Sciatic nerve (tissue), 2 donors: Measurements from ENCODE around the gene TH. TPM values are rescaled to one million over a fixed set of nuclear protein-coding genes. Genes with fewer than 3 reads are reported as not detected.
A peak's percentile ranks its signal among the peaks of the same experiment; 100 is the strongest.

Experiments
- ATAC-seq: fragments of 200-7000 bp; cut with Tn5 transposase; one replicate; pipeline ENCODE4 v1.9.1; 2020; ENCODE audit warnings: mild to moderate bottlenecking, moderate library complexity
- DNase-seq: peaks from one replicate; pipeline ENCODE4 v3.0.0-alpha.2; 2020; ENCODE audit warnings: low spot score
- intact Hi-C: fragments of 100-400 bp; cut with DNase I; formaldehyde crosslinking; loops from one replicate; pipeline ENCODE4 v1.14.2; 2022
- total RNA-seq: library from RNA; stranded (reverse); fragmentation: NEBNext Ultra II Directional; extraction: Animal tissue kit (Norgen Biotek cat#: 25700); gene quantifications from one replicate; pipeline ENCODE4 v1.2.1, GENCODE V29; 2021
- donor health status: DM: no; HTN: no; CAD: no.
- donor health status: DM: no; HTN: no; CAD: no.

TH gene
- total RNA-seq, 1 donor from 2014 or later = 0.36 TPM

DNA sequence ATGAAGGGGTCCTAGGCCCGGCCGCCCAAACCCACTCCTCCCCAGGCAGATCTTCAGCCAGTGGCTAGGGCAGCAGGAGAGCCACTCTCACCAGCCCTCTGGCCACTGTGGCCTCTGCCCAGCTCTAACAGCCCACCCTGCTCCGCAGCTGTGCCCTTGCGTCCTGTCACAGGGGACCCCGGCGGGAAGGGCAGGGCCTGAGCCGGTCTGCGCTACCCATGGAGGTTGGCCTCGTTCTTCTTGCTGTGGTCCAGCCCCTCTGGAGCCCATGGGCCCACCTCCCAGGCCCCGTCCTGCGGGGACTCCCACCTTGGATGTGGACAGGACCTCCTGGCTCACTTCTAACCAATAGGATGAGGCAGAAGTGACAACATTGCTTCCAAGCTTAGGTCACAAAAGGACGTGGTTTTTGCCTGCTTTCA, 38.3 kb upstream of the TH start:
- ATAC-seq (no peak), DNase-seq (no peak)
- intact Hi-C loops = no loop called here

DNA sequence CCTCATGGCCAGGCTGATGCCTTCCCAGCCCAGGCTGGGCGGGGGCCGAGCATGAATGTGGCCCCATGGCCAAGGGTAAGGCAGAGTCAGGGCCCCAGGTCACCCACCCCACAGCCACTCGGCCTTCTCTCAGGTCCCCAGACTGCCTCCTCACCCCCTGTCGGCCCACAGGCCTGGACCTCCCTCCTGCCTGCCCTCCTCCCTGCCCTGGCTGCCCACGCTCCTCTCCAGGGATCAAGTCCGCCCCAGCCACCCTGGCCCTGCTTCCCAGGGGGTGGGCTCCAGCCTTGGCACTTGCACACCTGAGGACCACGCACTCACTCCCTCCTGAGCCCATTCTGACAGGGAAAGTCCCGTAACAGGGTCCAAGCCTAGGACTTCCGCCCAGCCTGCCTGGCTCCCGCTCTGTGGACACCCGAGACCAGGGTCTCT, 37.8 kb upstream of the TH start:
- peak; percentile 36 for DNase-seq
- no peak for ATAC-seq
- intact Hi-C loops = no loop called here

DNA sequence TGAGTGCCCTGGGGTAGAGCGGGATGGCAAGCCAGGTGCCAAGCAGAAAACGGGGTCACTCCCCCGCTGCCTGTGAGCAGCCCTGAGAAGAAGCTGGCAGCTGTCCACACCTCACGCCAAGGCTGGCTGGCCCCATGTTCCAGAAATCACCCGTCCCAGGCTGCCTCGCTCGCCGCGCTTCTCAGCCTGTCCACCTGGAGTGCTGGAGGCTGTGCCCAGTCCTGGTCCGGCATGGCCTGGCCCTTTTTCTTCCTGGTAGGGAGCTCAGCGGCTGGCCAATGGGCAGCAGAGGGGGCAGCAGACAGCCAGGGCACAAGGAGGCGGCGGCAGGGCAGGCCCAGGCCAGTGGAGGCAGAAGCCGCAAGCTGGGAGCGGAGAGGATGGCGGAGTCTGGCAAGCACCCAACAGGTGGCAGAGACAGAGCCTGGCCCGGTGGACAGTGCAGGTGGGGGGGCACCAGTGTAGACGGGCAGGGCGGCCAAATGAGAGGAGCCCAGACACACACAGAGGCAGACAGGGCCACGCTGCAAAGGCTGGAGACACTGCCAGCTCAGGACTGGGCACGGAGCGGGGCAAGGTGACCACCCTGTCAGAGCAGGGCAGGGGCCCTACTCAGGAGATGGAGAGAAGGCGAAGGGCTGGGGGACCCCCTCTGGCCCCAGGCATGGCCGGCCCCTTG, 37.2 kb upstream of the TH start:
- ATAC-seq = no peak
- peak; percentile 54 for DNase-seq
- intact Hi-C loops = no loop called here

DNA sequence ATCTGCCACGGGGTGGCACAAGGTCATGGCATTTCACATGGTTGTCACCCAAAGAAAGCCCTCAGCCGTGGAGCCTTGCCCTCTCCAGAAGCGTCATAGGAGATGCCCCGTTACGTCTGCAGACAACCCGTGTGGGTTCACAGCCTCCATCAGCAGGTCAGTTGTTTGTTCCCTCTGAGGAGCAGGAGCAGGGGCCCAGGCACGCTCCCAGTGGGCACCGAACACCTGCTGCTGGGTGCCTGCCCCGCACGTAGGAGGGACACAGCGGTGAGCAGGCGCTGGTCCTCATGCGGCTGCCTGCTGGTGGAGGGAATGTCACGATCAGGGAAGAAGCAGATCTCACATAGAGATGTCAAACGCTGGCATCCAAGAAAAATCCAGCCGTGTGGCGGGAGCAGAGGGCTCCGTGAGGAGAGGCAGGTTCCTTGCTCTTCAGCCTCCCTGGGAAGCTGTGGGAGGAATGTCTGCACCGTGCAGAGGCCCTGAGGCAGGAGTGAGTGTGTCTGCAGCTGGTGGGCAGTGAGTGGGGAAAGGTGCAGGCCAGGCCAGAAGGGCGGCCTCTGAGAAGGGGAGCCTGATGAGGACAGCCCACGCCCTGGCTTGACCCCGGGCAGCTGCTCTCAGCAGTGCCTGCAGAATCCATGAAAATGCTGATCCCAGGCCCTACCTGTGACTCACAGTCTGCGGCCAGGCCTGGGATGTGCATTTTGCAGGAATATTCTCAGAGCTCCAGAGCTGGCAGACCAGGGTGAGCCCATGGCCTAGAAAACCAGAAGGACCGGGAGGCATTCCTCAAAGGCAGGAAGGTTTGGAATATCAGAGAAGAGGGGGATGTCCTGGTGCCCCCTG, 36.4 kb upstream of the TH start:
- DNase-seq (peak; percentile 37), ATAC-seq (no peak)
- intact Hi-C loops = no loop called here

DNA sequence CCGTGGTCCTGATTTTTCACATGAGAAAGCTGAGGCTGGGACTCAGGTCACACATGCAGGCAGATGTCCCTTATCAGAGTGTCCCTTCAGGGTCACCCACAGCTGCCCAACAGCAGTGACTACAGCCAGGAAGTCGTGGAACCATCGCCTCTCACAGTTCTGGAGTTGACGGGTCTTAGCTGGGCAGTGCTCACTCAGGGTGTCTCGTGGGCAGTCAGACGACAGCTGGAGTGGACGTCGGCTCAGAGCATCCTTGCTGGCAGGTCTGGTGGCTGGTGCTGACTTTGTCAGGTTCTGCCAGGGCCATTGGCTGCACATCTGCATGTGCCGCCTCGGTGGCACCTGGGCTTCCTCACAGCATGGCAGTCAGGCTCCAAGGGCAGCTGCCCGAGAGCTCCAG, 35.6 kb upstream of the TH start:
- intact Hi-C loops = no loop called here

DNA sequence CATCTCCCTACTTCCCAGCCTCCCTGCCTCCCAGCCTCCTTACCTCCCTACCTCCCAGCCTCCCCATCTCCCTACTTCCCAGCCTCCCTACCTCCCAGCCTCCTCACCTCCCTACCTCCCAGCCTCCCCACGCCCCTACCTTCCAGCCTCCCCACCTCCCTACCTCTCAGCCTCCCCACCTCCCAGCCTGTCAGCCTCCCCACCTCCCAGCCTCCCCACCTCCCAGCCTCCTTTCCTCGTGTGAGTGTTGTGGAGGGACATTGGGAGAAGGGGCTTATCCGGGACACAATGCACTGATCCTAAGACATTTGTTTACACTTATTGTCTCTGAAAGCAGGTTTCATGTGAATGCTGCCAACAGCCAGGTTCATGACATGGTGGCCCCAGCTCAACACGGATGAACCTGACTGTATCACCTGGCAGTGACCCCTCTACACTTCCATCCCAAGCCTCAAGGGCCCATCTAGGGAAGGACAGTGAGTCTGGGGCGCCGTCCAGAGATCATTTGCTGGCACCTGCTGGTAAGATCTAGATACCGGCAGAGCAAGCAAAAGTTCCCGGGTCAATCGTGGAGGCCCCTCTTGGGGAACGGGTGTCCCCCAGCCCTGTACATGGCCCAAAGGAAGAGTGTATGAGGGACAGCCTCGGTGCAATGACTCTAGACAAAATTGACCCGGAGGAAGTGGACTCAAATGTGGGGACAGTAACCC, 34.5 kb upstream of the TH start:
- intact Hi-C loops = no loop called here
- ATAC-seq = no peak
- DNase-seq = peak; percentile 43

More for the DNA sequence above, 35.6 kb upstream of the TH start:
- DNase-seq (peak; percentile 35), ATAC-seq (no peak)

DNA sequence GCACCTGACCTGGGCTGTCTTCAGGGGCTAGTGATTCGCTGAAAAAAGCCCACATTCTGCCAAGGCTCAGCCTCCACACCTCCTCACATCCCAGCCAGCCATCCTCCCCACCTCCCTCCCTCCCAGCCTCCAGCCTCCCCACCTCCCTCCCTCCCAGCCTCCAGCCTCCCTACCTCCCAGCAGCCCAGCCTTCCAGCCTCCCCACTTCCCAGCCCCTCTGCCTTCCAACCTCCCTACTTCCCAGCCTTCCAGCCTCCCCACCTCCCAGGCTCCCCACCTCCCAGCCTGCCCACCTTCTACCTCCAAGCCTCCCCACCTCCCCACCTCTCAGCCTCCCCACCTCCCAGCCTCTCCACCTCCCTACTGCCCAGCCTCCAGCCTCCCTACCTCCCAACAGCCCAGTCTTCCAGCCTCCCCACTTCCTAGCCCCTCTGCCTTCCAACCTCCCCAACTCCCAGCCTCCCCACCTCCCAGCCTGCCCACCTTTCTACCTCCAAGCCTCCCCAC, 33.7 kb upstream of the TH start:
- ATAC-seq (no peak), DNase-seq (peak; percentile 22)
- intact Hi-C loops = no loop called here

DNA sequence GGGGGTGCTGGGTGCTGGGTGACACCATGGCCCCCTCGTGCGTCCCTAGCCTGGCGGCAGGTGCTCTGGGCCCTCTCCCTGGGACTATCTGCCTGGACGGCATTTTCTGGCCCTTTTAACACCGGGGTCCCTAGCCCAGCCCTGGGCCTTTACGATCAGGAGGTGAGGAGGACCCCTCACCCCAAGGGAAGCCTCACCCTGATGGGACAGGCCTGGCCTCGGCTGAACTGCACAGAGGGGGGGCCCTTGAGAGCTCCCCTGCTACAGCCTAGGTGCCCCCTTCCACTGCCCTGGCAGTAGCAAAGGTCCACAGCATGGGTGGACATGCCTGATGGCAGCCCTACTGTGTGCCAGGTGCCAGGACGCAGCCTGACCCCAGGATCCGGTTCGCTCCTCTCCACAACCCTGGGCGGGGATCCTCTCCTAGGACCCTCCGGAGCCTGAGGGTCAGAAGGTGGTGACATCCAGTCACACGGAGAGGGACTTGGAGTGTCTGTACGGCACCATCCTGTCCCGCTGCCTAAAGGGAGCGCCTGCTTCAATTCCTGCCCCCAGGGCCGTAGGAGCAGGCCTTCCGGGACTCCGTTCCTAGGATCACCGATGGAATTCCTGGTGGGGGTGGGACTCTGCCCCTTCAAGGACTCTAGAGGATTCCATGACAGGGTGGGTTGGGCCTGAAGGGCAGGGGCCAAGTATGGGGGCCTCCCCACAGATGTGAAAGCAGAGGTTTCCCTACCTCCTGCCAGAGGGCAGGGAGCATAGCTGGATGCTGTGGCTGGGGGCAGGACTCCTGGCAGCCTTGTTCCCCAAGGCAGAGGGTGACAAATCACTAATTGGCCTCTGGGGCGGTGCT, 33.0 kb upstream of the TH start:
- intact Hi-C loops = no loop called here
- ATAC-seq (no peak), DNase-seq (peak; percentile 35)

DNA sequence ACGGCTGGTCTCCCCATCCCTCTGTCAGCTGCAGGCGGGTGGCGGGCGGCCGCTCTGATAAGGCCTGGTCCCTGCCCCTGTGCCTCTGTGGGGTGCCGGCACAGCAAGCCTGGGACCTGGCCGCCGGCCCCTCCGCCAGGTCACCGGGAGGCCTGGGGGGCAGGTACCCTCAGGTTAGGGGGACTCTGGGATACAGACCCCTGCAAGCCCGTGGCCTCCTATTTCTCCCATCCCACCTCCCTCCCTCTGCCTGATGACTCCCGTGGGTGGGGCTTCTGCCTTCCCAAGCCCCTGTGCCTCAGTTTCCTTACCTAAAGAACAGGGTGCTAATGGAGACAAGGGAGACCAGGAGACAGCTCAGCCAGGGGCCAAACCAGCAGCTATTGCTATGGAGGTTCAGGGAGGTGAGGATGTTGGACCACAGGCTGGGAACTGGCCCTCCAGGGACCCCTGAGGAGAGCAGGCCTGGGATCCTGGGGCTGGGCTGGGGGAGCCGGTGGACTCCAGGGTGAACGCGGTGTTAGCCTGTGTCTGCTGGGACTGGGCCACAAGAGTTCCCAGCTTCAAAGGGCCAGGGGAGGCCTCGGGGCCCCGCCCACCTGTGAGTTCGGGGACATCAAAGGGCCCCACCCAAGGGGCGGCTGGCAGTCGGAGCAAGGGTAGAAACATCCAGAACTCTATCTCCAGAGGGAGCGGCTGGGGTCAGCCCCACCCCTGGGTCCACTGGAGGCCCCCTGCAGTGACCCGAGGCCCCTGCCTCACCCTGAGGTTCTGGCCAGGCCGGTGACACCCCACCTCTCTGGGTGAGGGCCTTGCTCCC, 32.0 kb upstream of the TH start:
- intact Hi-C loops = no loop called here
- no peak for ATAC-seq
- DNase-seq = peak; percentile 51

DNA sequence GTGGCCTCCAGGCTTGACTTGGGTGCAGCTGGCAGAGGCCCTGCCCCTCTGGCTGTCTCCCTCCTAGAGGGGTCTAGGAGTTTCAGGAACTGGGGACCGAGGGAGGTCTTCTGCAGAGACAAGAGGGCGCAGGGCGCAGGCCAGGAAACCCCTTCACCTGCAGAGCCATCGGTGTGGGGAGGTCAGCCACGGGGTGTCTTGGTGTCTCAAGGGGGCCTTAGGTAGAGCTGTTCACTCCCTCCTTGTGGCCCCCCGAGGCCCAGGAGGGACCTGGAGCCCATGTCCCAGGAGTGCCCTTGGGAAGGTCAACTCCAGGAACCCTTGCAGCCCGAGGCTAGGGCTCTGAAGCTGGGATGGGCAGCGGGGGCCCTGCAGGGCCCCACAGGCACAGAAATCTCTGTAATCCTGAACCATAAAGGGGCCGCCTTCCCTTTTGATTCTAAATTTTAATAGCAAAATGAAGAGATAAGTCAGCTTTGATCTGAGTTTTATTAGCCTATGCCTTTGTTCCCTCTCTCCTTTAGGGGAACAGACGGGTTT, 31.4 kb upstream of the TH start:
- intact Hi-C loops = no loop called here
- ATAC-seq (no peak), DNase-seq (peak; percentile 26)

DNA sequence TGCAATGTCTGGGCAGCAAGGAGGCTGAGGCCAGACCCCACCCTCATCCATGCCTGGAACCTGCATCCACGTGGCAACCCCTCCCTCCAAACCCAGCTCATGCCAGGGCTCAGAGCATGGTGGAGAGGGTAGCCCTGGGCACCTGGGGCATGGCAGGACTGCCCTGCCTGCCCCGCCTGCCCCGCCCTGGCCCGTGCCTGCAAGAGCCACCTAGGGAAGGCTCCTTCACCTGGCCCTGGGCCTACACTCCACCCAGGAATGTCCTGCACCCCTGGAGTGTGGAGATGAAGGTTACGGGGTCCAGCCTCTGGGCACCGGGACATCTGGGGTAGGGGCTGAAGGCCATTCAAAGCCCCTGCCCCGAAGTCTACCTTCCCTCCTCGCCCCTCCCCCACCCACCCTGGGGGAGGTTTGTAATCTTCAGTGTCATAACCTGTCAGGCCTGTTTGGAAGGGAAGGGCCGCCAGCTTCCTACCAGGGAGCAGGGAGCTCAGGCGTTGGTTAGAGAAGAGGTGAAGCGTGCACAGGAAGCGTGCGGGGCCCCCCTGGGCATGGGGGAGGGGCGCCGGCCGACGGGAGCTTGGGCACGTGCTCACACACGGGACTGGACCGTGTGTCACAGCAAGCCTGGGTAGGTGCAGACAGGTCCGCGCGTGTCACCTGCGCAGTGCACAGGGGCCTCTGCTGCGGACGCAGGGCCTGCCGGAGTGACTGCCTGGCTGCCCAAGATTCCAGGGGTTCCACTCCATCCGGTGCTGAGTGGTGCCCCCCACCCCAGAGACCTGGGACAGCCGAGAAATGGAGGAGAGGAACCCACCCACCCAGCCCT, 30.7 kb upstream of the TH start:
- intact Hi-C loops = no loop called here
- ATAC-seq = no peak
- no peak for DNase-seq

DNA sequence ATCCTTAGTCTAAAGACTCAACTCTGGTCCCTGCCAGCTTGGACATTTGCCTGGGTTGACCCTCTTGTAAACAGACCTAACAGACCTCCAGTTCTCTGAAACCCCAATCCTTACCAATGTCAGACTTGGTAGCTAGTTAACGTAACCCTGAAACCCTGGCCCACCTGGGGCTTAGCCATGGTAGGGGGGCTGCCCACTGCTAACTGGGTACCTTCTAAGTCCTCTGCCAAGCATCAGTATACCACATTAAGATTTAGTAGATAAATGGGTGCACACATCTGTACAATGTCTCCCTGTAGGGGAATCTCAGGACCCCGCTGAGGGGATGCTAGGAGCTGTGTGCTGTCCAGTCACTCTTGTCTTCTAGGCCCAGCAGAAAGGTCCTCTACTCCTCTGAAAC, 29.9 kb upstream of the TH start:
- DNase-seq (no peak), ATAC-seq (no peak)
- intact Hi-C loops = no loop called here

DNA sequence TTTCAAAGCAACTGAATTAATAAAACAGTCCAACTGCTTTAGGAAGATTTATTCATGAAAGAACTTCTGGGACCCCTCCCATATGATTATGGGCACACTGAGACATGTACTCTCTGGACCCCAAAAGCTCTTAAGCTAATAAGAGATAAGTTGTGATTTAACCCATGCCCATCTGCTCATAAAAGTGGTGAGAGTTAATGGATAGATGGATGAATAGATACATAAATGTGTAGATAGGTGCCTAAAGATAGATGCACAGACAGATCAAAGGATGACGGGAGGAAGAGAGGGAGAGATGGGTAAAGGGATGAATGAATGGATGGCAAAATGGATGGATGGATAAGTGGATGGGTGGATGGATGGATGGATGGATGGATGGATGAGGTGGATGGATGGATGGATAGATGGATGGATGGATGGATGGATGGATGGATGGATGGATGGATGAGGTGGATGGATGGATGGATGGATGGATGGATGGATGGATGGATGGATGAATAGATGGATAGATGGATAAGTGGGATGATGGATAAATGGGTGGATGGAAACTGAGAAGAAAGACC, 29.4 kb upstream of the TH start:
- no peak for ATAC-seq
- intact Hi-C loops = no loop called here

DNA sequence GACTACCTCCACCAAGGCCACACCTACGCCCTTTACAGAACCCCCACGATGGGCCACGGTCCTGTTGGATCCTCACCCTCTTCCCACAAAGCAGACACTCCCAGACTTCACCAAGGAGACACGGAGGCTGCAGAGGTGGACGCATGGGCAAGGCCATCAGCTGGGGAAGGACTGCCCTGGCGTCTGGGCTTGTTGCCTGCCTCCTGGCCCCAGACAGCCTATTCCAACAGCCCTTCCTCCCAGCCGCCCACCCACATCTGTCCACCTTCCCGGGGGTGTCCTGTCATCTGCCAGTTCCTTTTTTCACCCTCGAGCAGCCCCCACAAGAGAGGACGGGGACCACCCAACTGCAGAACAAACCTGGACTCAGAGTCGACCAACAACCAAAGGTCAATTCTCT, 28.9 kb upstream of the TH start:
- DNase-seq (no peak), ATAC-seq (no peak)
- intact Hi-C loops = no loop called here

More for the DNA sequence above, 29.4 kb upstream of the TH start:
- DNase-seq = no peak

DNA sequence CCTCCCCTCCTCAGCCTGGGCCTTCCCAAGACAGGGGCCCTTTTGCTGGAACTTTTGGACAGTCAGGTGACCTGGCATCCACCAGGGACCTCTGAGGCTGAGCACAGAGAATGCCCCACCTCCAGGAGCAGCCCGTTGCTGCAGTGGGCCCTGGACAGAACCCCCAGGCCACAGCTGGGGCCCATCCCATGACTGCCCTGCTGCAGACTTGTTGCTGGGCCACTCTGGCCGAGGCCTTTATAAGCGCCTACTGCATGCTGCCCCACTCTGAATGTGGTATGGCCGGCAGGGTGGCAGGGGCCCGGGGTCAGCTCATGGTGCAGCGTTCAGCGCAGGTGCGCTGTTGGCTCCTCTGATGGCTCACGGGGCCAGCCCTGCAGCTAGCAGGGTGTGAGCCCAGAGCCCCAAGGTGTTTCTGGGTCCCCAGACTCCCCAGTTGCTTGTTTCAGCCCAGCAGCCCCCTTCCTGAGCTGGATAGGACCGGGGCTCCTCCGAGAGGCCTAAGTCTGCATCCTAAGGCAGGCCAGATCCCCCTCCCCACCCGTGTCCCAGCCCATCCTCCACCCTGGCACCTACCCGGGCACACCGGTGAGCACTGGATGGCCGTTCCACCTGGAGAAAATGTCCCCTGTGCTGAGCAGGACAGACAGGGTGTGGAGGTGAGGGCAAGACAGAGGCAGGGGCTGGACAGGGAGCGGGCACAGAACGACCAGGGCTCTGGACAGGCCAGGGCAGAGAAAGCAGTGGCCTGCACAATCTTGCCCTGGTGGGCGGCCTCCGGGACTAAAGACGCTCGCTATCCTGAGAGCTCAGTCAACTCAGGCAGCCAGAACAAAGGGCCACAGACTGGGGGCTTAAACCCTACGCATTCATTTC, 28.1 kb upstream of the TH start:
- ATAC-seq = no peak

More for the DNA sequence above, 28.1 kb upstream of the TH start:
- no peak for DNase-seq
- intact Hi-C loops = loop anchor here (5.0 to 10.0 kb wide), 3 partner anchors 98 to 705 kb away; a partner anchor contains a TSS
